A549 (cell line): Measurements from ENCODE around the gene CDR2. TPM values are rescaled to one million over a fixed set of nuclear protein-coding genes. Genes with fewer than 3 reads are reported as not detected.

ENCODE experiments used
- ATAC-seq, 2 experiments: fragments of 200-7000 bp in 1 of 2; fragments of >200 bp in 1 of 2; cut with Nextera tagmentation in 1 of 2; cut with Tn5 transposase in 1 of 2; 3 replicates each; pipeline versions ENCODE4 v1.8.0 to v1.9.1; 2018 to 2020; ENCODE audit warnings: mild to moderate bottlenecking in 1 of 2, moderate library complexity in 1 of 2
- CTCF ChIA-PET: fragments of 300-600 bp; sonication (Branson Sonifier 250); formaldehyde crosslinking; extraction: SDS; loops from one replicate; lab custom pipeline; 2021; ENCODE audit warnings: antibody characterized with exemption, inconsistent platforms; lab: Yijun Ruan, JAX
- POLR2A ChIA-PET: fragments of 350-600 bp; formaldehyde crosslinking; extraction: SDS; loops from one replicate; lab custom pipeline; 2021; ENCODE audit warnings: antibody characterized with exemption, inconsistent platforms; lab: Yijun Ruan, JAX
- DNase-seq, 2 experiments: peaks; one replicate each; pipeline versions ENCODE4 v3.0.0 to v3.0.0-alpha.2; 2011 to 2016; ENCODE audit warnings: low read depth in 1 of 2, low spot score in 1 of 2
- FAIRE-seq: peaks from 2 replicates; lab custom pipeline; 2011; peaks lifted over from hg19 to GRCh38; lab: Jason Lieb, UNC
- H3K27ac ChIP-seq, 2 experiments: fragments of >200 bp; sonication (Bioruptor Twin); formaldehyde crosslinking; 3 replicates each; pipeline ENCODE4 v1.5.1; 2016 to 2017
- H3K4me1 ChIP-seq: fragments of >200 bp; sonication (Bioruptor Twin); formaldehyde crosslinking; 3 replicates; pipeline ENCODE4 v1.6.1; 2016
- H3K4me2 ChIP-seq: fragments of >200 bp; sonication (Bioruptor Twin); formaldehyde crosslinking; 3 replicates; pipeline ENCODE4 v1.6.1; 2016
- H3K4me3 ChIP-seq: fragments of >200 bp; sonication (Bioruptor Twin); formaldehyde crosslinking; 3 replicates; pipeline ENCODE4 v1.5.1; 2016
- H3K9me3 ChIP-seq: fragments of >200 bp; sonication (Bioruptor Twin); formaldehyde crosslinking; 3 replicates; pipeline ENCODE4 v1.6.1; 2016
- BHLHE40 ChIP-seq: IDR thresholded peaks from 2 replicates; pipeline ENCODE4 v1.6.1; 2012; ENCODE audit warnings: low read depth, low read length, inconsistent platforms
- CHD2 ChIP-seq: fragments of 150-350 bp; IDR thresholded peaks from 2 replicates; pipeline ENCODE4 v1.6.1; 2014; ENCODE audit warnings: low read length; ENCODE audit not compliant: partially characterized antibody
- ESRRA ChIP-seq: fragments of 150-350 bp; IDR thresholded peaks from 2 replicates; pipeline ENCODE4 v1.6.1; 2014; ENCODE audit warnings: mild to moderate bottlenecking, low read length, borderline replicate concordance
- FOSB ChIP-seq: fragments of 250-450 bp; sonication (Bioruptor Pico); IDR thresholded peaks from 2 replicates; pipeline ENCODE4 v1.5.0; 2020; ENCODE audit warnings: mild to moderate bottlenecking, moderate library complexity
- GATA3 ChIP-seq: IDR thresholded peaks from 2 replicates; pipeline ENCODE4 v1.6.1; 2012; ENCODE audit warnings: borderline replicate concordance
- HEYL ChIP-seq: fragments of 250-450 bp; sonication (Bioruptor Pico); IDR thresholded peaks from 2 replicates; pipeline ENCODE4 v1.8.0; 2021; ENCODE audit warnings: mild to moderate bottlenecking, moderate library complexity
- HOXA7 ChIP-seq: fragments of 250-450 bp; sonication (Bioruptor Pico); IDR thresholded peaks from 2 replicates; pipeline ENCODE4 v1.5.0; 2020; ENCODE audit warnings: mild to moderate bottlenecking, moderate library complexity
- JUN ChIP-seq, 2 experiments: fragments of >200 bp; sonication (Bioruptor Twin); formaldehyde crosslinking; IDR thresholded peaks; 2 replicates in 1 of 2; 3 replicates in 1 of 2; pipeline ENCODE4 v1.6.1; 2016 to 2017
- MAFK ChIP-seq: fragments of 450-650 bp; IDR thresholded peaks from 2 replicates; pipeline ENCODE4 v1.6.1; 2014; ENCODE audit not compliant: partially characterized antibody
- NR3C1 ChIP-seq: fragments of >200 bp; sonication (Bioruptor Twin); formaldehyde crosslinking; IDR thresholded peaks from 3 replicates; pipeline ENCODE4 v1.6.1; 2017
- PHF8 ChIP-seq: fragments of 200-600 bp; sonication (generic); IDR thresholded peaks from 2 replicates; pipeline ENCODE4 v1.6.1; 2016; ENCODE audit warnings: low read depth, mild to moderate bottlenecking, antibody characterized with exemption, moderate library complexity, borderline replicate concordance
- POLR2A ChIP-seq: IDR thresholded peaks from 2 replicates; pipeline ENCODE4 v1.6.1; 2012; ENCODE audit warnings: mild to moderate bottlenecking, low read length
- RARB ChIP-seq: fragments of 250-450 bp; sonication (Bioruptor Pico); IDR thresholded peaks from 2 replicates; pipeline ENCODE4 v1.8.0; 2021; ENCODE audit warnings: mild to moderate bottlenecking, moderate library complexity
- TP53 ChIP-seq: fragments of 250-450 bp; sonication (Bioruptor Pico); IDR thresholded peaks from 2 replicates; pipeline ENCODE4 v1.5.0; 2021; ENCODE audit warnings: mild to moderate bottlenecking, moderate library complexity
- ZSCAN20 ChIP-seq: fragments of 250-450 bp; sonication (Bioruptor Pico); IDR thresholded peaks from 2 replicates; pipeline ENCODE4 v1.8.0; 2022; ENCODE audit warnings: mild to moderate bottlenecking, moderate library complexity
- WGBS: methylation state at CpG from one replicate; pipeline ENCODE4 v1.1.6; 2017; ENCODE audit errors: missing lambda C conversion rate; 5-methylcytosine and 5-hydroxymethylcytosine counted together
- polyA plus RNA-seq, 4 experiments: library from polyadenylated mRNA; depleted of rRNA in 3 of 4; stranded (reverse); fragments of >200 nt; fragmentation: RNase III in 1 of 4; extraction: RNeasy Plus Mini Kit Qiagen cat#74134 plus additional on column Dnase treatment in 1 of 4; gene quantifications; 2 replicates in 3 of 4; 3 replicates in 1 of 4; pipeline ENCODE4 v1.2.3, GENCODE V29; 2011 to 2017
- TF ChIP-seq, protein P1 (sequence below): fragments of 250-450 bp; sonication (Bioruptor Pico); IDR thresholded peaks from 2 replicates; pipeline ENCODE4 v1.5.0; 2020; ENCODE audit warnings: low read depth, mild to moderate bottlenecking, moderate library complexity
- TF ChIP-seq, protein P2 (sequence below): fragments of 150-350 bp; IDR thresholded peaks from 2 replicates; pipeline ENCODE4 v1.6.1; 2014; ENCODE audit warnings: low read depth, mild to moderate bottlenecking, low read length
- TF ChIP-seq, protein P3 (sequence below): IDR thresholded peaks from 2 replicates; pipeline ENCODE4 v1.6.1; 2012

The CDR2 gene
- polyA plus RNA-seq, 2 of the 4 experiments (the other 2 are of a cell fraction) = 29.3 to 44.3 TPM

DNA sequence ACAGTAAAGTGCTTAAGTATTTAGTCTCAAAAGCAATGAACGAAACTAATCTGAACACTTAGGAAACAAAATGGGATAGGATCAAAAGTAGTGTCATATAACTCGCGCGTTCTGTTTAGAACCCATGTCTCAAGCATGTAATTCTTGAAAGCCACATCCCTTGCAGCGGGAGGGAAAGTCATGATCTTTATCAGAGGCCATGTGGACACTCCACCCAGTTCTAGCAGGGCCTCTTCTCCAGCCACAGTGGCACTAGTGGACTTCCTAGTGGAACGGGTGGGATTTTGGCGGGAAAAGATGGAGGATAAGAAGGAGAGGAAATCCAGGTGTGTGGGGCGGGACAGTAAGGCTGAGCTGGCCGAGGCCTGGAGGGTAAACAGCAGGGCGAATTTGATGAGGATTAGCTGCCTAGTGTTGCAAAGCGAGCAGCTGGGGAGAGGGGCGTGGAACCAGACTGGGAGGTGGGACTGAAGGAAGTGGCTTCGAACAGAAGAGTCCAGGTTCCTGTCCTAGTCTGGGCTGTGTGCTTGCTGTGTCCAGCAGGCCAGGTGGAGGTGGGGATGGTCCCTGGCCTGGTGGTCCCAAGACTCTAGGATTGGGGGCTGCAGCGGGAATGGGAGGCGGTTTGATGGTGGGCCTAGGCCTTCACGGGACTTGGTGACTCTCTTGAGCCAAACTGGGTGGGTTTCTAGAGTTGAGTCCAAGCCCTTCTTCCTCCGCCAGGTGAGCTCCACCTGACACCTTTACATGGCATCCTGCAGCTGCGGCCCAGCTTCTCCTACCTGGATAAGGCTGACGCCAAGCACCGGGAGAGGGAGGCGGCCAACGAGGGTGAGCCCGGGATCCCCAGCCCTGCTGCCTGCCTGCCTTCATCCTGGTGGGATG is 61.3 kb downstream of the CDR2 start:
- H3K4me1 ChIP-seq = no peaks in the 10 kb centered on the region
- CTCF ChIA-PET = interaction anchor here (1.3 to 6.0 kb wide), 2 partner anchors 12 to 26 kb away, joined by 3 to 42 read pairs; no protein-coding TSS in a partner anchor
- FAIRE-seq (no peak), DNase-seq (no peak), ATAC-seq (no peak)
- no peaks in the 10 kb centered on the region for H3K9me3 ChIP-seq
- POLR2A ChIA-PET = no interaction called here
- H3K27ac ChIP-seq = no peak overlapping the region
- no peak for TF ChIP-seq BHLHE40
- TF ChIP-seq PHF8 = no peak
- no peak for TF ChIP-seq TP53
- WGBS = 94% methylated on average over 23 of the region's 23 CpGs
- H3K4me3 ChIP-seq = no peak overlapping the region
- H3K4me2 ChIP-seq = no peak overlapping the region

DNA sequence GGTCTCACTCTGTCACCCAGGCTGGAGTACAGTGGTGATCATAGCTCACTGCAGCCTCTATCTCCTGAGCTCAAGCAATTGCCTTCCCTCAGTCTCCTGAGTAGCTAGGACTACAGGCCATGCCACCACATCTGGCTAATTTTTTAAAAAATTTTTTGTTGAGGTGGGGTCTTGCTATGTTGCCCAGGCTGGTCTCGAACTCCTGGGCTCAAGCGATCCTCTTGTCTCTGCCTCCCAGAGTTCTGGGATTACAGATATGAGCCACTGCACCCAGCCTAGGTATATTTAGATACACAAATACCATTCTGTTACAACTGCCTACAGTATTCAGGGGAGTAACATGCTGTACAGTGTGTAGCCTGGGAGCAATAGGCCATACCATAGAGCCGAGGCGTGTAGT is 62.9 kb downstream of the CDR2 start:
- ATAC-seq (no peak), DNase-seq (no peak), FAIRE-seq (no peak)
- Histone ChIP-seq H3K4me3 (no peak overlapping the region), H3K4me1 (no peaks in the 10 kb centered on the region), H3K9me3 (no peaks in the 10 kb centered on the region), H3K4me2 (no peak overlapping the region), H3K27ac (no peak overlapping the region)
- ChIA-PET POLR2A (no interaction called here), CTCF (interaction anchor here (0.6 to 16.3 kb wide), 4 partner anchors 11 to 1127 kb away, joined by 3 to 160 read pairs (median 22); no protein-coding TSS in a partner anchor)
- 95% methylated on average over 4 of the region's 4 CpGs for WGBS
- TF ChIP-seq GATA3 = no peak
- TF ChIP-seq HEYL (CRISPR knock-in tag) = no peak
- TF ChIP-seq POLR2A = no peak
- TF ChIP-seq ESRRA = no peak

DNA sequence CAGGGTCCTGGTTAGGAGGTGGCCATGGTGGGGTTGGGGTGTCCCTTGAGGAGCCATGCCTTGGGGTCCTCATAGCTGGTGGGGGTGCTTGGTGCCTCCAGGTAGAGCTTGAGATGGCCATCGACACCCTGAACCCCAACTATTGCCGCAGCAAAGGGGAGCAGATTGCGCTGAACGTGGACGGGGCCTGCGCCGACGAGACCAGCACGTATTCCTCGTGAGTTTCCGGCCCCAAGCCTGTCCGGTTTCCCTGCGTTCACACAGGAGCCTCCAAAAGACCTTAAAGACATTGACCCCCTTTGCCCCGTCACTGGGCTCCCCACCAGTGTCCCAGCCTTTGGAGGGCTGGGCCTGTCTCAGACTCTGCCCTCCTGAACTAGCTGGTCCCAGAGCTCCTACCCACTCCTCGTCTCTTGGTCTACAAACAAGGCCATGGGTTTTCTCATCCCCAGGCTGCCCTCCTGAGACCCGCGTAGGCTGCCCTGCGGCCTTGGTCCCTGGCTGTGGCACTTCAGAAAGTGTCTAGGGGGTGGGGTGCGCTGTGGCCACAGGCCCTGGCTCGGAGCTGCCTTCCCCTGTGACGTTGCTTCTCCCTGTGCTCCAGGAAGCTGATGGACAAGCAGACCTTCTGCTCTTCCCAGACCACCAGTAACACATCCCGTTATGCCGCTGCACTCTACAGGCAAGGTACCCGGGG is 65.4 kb downstream of the CDR2 start:
- ChIA-PET CTCF (interaction anchor here (1.4 to 16.3 kb wide), 4 partner anchors 8 to 34 kb away, joined by 5 to 160 read pairs (median 24); no protein-coding TSS in a partner anchor), POLR2A (no interaction called here)
- no peaks in the 10 kb centered on the region for H3K9me3 ChIP-seq
- 91% methylated on average over 24 of the region's 24 CpGs for WGBS
- ATAC-seq (no peak), DNase-seq (no peak), FAIRE-seq (no peak)
- no peaks in the 10 kb centered on the region for H3K4me1 ChIP-seq
- H3K4me2 ChIP-seq = no peak overlapping the region
- H3K4me3 ChIP-seq = no peak overlapping the region
- no peak overlapping the region for H3K27ac ChIP-seq
- TF ChIP-seq HOXA7 (CRISPR knock-in tag) = no peak
- TF ChIP-seq BHLHE40 = no peak
- TF ChIP-seq RARB (CRISPR knock-in tag) = no peak
- TF ChIP-seq PHF8 = no peak
- no peak for TF ChIP-seq ZSCAN20 (CRISPR knock-in tag)
- TF ChIP-seq NR3C1 = no peak
- TF ChIP-seq, protein P1, sequence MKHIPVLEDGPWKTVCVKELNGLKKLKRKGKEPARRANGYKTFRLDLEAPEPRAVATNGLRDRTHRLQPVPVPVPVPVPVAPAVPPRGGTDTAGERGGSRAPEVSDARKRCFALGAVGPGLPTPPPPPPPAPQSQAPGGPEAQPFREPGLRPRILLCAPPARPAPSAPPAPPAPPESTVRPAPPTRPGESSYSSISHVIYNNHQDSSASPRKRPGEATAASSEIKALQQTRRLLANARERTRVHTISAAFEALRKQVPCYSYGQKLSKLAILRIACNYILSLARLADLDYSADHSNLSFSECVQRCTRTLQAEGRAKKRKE (CRISPR knock-in tag) = no peak
- no peak for TF ChIP-seq POLR2A
- TF ChIP-seq CHD2 = no peak
- TF ChIP-seq, protein P2, sequence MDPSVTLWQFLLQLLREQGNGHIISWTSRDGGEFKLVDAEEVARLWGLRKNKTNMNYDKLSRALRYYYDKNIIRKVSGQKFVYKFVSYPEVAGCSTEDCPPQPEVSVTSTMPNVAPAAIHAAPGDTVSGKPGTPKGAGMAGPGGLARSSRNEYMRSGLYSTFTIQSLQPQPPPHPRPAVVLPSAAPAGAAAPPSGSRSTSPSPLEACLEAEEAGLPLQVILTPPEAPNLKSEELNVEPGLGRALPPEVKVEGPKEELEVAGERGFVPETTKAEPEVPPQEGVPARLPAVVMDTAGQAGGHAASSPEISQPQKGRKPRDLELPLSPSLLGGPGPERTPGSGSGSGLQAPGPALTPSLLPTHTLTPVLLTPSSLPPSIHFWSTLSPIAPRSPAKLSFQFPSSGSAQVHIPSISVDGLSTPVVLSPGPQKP = no peak

DNA sequence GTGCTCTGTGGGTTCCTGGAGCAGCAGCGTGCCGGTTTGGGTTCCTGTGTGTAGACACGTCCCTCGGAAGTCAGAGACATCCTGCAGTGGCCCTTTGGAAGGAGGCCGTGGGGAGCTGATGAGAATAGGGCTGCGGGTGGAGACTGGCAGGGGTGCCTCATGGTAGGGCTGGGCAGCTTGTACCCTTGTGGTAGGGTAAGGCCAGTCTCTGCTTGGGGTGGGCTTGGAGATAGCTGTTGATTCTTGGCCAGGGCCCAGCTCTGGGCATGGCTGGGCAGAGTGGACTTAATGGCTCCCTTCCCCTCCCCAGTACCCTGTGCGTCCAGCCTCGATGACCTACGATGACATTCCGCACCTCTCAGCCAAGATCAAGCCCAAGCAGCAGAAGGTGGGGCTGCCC is 66.6 kb downstream of the CDR2 start:
- ATAC-seq (no peak), FAIRE-seq (no peak), DNase-seq (no peak)
- no peak overlapping the region for H3K27ac ChIP-seq
- no peak for TF ChIP-seq MAFK
- no peak for TF ChIP-seq FOSB (CRISPR knock-in tag)
- TF ChIP-seq, protein P1 (CRISPR knock-in tag) = no peak
- TF ChIP-seq, protein P3, sequence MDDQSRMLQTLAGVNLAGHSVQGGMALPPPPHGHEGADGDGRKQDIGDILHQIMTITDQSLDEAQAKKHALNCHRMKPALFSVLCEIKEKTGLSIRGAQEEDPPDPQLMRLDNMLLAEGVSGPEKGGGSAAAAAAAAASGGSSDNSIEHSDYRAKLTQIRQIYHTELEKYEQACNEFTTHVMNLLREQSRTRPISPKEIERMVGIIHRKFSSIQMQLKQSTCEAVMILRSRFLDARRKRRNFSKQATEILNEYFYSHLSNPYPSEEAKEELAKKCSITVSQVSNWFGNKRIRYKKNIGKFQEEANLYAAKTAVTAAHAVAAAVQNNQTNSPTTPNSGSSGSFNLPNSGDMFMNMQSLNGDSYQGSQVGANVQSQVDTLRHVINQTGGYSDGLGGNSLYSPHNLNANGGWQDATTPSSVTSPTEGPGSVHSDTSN = no peak
- TF ChIP-seq JUN (IDR thresholded peaks at IDR 0.05) = no peak
- H3K9me3 ChIP-seq = no peaks in the 10 kb centered on the region
- H3K4me3 ChIP-seq = no peak overlapping the region
- POLR2A ChIA-PET = no interaction called here
- no peaks in the 10 kb centered on the region for H3K4me1 ChIP-seq
- WGBS = 98% methylated on average over 5 of the region's 10 CpGs
- H3K4me2 ChIP-seq = no peak overlapping the region
- CTCF ChIA-PET = interaction anchor here (0.6 to 16.3 kb wide), 4 partner anchors 7 to 764 kb away, joined by 3 to 160 read pairs (median 22); no protein-coding TSS in a partner anchor
